Adrenal gland (tissue), 12 donors: Measurements from ENCODE around the gene RAD23A. TPM values are rescaled to one million over a fixed set of nuclear protein-coding genes. Genes with fewer than 3 reads are reported as not detected.
A peak's percentile ranks its signal among the peaks of the same experiment; 100 is the strongest.
"Not testable (repeated sequence)": the region's sequence is repeated elsewhere in the genome, so short reads cannot be mapped to it uniquely, and the experiment has no call there.

Experiments
- DNase-seq, 7 donors: peaks; one replicate each; pipeline ENCODE4 v3.0.0-alpha.2; 2019 to 2020
- H3K27ac ChIP-seq, 5 donors: fragments of 200-600 bp; sonication (generic) in 4 of 5; 1 replicate in 3 of 5; 2 replicates in 2 of 5; pipeline versions ENCODE4 v1.5.1 to v1.8.0; 2016 to 2020; ENCODE audit warnings: mild to moderate bottlenecking in 1 of 5
- H3K27me3 ChIP-seq: fragments of 200-600 bp; 2 replicates; pipeline ENCODE4 v1.8.0; 2021
- H3K36me3 ChIP-seq, 2 donors: fragments of 200-600 bp; replicated peaks in 1 of 2; 1 replicate in 1 of 2; 2 replicates in 1 of 2; pipeline versions ENCODE4 v1.5.1 to v1.8.0; 2018 to 2022
- H3K4me1 ChIP-seq, 2 donors: fragments of 200-600 bp; replicated peaks in 1 of 2; 1 replicate in 1 of 2; 2 replicates in 1 of 2; pipeline versions ENCODE4 v1.5.1 to v1.8.0; 2018 to 2021
- H3K4me3 ChIP-seq, 4 donors: fragments of 200-600 bp; sonication (generic) in 3 of 4; one replicate each; pipeline ENCODE4 v1.5.1; 2016 to 2018
- H3K9me3 ChIP-seq, 3 donors: fragments of 200-600 bp; sonication (generic) in 1 of 3; replicated peaks in 1 of 3; 1 replicate in 2 of 3; 2 replicates in 1 of 3; pipeline versions ENCODE4 v1.5.1 to v1.8.0; 2016 to 2021
- POLR2A ChIP-seq, 2 donors: fragments of 450-650 bp; IDR thresholded peaks; one replicate each; pipeline ENCODE4 v1.6.1; 2017; ENCODE audit warnings: antibody characterized with exemption in 2 of 2, mild to moderate bottlenecking in 2 of 2, moderate library complexity in 1 of 2
- WGBS, 4 donors: extraction: QIAGEN DNeasy Blood & Tissue Kit in 2 of 4; methylation state at CpG; one replicate each; pipeline versions ENCODE4 v1.1.5 to v1.1.7; 2013 to 2017; 5-methylcytosine and 5-hydroxymethylcytosine counted together
- intact Hi-C, 2 donors: fragments of 100-400 bp; cut with DNase I; formaldehyde crosslinking; loops; one replicate each; pipeline versions ENCODE4 v1.14.1 to v1.15.0; 2022 to 2023
- polyA plus RNA-seq, 3 donors: library from polyadenylated mRNA; stranded (reverse); fragments of 200-250 nt in 2 of 3; fragments of 350-450 nt in 1 of 3; fragmentation: Illumina TruSeq in 1 of 3; extraction: RNeasy Lipid Tissue Mini Kit (QIAGEN cat#74804) in 1 of 3; gene quantifications; one replicate each; pipeline ENCODE4 v1.2.3, GENCODE V29; 2013 to 2014
- total RNA-seq, 9 donors: library from RNA; depleted of rRNA in 4 of 9; stranded (reverse); fragments of >200 nt in 4 of 9; fragments of 120-200 nt in 1 of 9; fragmentation: NEBNext Ultra II Directional in 1 of 9; extraction: Animal tissue kit (Norgen Biotek cat#: 25700) in 1 of 9; gene quantifications; one replicate each; pipeline versions ENCODE4 v1.1.0 to v1.2.4, GENCODE V29; 2013 to 2023
- TF ChIP-seq, protein P1 (sequence below), 6 experiments: fragments of 450-650 bp in 4 of 6; fragments of 200-600 bp in 2 of 6; sonication (generic) in 1 of 6; IDR thresholded peaks; 1 replicate in 5 of 6; 2 replicates in 1 of 6; pipeline versions ENCODE4 v1.5.1 to v1.8.0; 2016 to 2021; ENCODE audit warnings: antibody characterized with exemption in 6 of 6, mild to moderate bottlenecking in 2 of 6, moderate library complexity in 1 of 6
- donor health status: healthy with polysubstance abuse.
- donor health status: Bipolar disorder and iron deficiency.
- donor health status: DM: yes; HTN: yes; CAD: no.
- donor health status: DM: no; HTN: no; CAD: no.
- donor health status: DM: no; HTN: no; CAD: no.
- donor health status: DM: yes; HTN: yes; CAD: no.

Gene RAD23A
- total and polyA plus RNA-seq, 12 donors, result 66.5 to 240 (median 112) TPM

- 74 to 80% (median 75%) methylated on average over 8 to 16 of the region's 16 CpGs for WGBS, 4 donors
- peaks cover 0 to 69% of the 10 kb centered on the region in 2 donors for H3K36me3 ChIP-seq
Measured at GRCh38 chr19:12949363-12950283, 4.0 kb downstream of the RAD23A start.

DNA sequence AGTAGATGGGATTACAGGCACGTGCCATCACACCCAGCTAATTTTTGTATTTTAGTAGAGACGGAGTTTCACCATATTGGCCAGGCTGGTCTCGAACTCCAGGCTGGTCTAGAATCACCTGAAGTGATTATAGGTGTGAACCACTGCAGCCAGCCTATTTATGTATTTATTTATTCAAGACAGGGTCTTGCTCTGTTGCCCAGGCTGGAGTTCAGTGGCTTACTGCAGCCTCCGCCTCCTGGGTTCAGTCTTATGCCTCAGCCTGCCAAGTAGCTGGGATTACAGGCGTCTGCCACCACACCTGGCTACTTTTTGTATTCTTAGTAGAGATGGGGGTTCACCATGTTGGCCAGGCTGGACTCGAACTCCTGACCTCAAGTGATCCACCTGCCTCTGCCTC is 6.4 kb downstream of the RAD23A start:
- intact Hi-C loops, H3K4me3 ChIP-seq, DNase-seq, H3K9me3 ChIP-seq, H3K27me3 ChIP-seq: not testable (repeated sequence)
- WGBS, 4 donors, result 80 to 91% (median 89%) methylated on average over 6 of the region's 6 CpGs
- Histone ChIP-seq H3K4me1 (peaks cover 24 to 52% of the 10 kb centered on the region in 2 donors), H3K36me3 (peaks cover 0 to 68% of the 10 kb centered on the region in 2 donors), H3K27ac (peak overlapping the region; percentile 60 to 90 (median 74))

More at GRCh38 chr19:12949363-12950283, 4.0 kb downstream of the RAD23A start:
- no peak for TF ChIP-seq POLR2A (IDR thresholded peaks at IDR 0.05)
- TF ChIP-seq, protein P1, sequence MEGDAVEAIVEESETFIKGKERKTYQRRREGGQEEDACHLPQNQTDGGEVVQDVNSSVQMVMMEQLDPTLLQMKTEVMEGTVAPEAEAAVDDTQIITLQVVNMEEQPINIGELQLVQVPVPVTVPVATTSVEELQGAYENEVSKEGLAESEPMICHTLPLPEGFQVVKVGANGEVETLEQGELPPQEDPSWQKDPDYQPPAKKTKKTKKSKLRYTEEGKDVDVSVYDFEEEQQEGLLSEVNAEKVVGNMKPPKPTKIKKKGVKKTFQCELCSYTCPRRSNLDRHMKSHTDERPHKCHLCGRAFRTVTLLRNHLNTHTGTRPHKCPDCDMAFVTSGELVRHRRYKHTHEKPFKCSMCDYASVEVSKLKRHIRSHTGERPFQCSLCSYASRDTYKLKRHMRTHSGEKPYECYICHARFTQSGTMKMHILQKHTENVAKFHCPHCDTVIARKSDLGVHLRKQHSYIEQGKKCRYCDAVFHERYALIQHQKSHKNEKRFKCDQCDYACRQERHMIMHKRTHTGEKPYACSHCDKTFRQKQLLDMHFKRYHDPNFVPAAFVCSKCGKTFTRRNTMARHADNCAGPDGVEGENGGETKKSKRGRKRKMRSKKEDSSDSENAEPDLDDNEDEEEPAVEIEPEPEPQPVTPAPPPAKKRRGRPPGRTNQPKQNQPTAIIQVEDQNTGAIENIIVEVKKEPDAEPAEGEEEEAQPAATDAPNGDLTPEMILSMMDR (IDR thresholded peaks at IDR 0.05), result no peak
- Histone ChIP-seq H3K4me3 (no peak overlapping the region), H3K27me3 (no peaks in the 10 kb centered on the region), H3K4me1 (peaks cover 15 to 41% of the 10 kb centered on the region in 2 donors), H3K9me3 (no peaks in the 10 kb centered on the region), H3K27ac (no peak overlapping the region)
- peak in 1 of 7 donors; percentile 35 for DNase-seq
- intact Hi-C loops, result no loop called here

DNA sequence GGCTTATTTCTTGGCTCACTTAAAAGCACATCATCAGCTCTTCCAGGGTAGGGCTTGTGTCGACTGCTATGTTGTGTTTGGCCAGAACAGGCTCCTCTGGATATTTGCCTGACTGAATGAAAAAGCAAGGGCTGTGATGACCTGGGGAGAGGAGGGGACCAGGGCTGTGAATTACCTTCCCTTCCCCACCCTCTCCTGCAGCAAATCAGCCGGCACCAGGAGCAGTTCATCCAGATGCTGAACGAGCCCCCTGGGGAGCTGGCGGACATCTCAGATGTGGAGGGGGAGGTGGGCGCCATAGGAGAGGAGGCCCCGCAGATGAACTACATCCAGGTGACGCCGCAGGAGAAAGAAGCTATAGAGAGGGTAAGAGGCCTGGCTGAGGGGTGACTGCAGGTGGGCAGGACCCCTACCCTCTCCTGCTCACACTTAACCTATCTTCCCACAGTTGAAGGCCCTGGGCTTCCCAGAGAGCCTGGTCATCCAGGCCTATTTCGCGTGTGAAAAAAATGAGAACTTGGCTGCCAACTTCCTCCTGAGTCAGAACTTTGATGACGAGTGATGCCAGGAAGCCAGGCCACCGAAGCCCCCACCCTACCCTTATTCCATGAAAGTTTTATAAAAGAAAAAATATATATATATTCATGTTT is 7.0 kb downstream of the RAD23A start:
- peak overlapping the region; percentile 60 to 90 (median 74) for H3K27ac ChIP-seq
- 43 to 49% (median 46%) methylated on average over 12 of the region's 12 CpGs for WGBS, 4 donors
- intact Hi-C loops, result no loop called here
- DNase-seq, result peak in 5 of 7 donors; percentile 64 to 80 (median 76)
- peaks cover 24 to 49% of the 10 kb centered on the region in 2 donors for H3K4me1 ChIP-seq
- no peaks in the 10 kb centered on the region for H3K9me3 ChIP-seq
- H3K27me3 ChIP-seq, result no peaks in the 10 kb centered on the region
- peaks cover 0 to 68% of the 10 kb centered on the region in 2 donors for H3K36me3 ChIP-seq
- no peak overlapping the region for H3K4me3 ChIP-seq
- no peak for TF ChIP-seq POLR2A (IDR thresholded peaks at IDR 0.05)
- TF ChIP-seq, protein P1 (IDR thresholded peaks at IDR 0.05), result no peak

GRCh38 chr19:12953138-12953798 is 7.6 kb downstream of the RAD23A start:
- Histone ChIP-seq H3K4me3 (no peak overlapping the region), H3K36me3 (peaks cover 0 to 62% of the 10 kb centered on the region in 2 donors), H3K4me1 (peaks cover 24 to 50% of the 10 kb centered on the region in 2 donors), H3K27me3 (no peaks in the 10 kb centered on the region), H3K27ac (peak overlapping the region; percentile 18 to 89 (median 84)), H3K9me3 (no peaks in the 10 kb centered on the region)
- TF ChIP-seq POLR2A (IDR thresholded peaks at IDR 0.05), result no peak
- TF ChIP-seq, protein P1 (IDR thresholded peaks at IDR 0.05), result no peak
- intact Hi-C loops, result no loop called here
- DNase-seq, result peak in 3 of 7 donors; percentile 71 to 73 (median 73)
- WGBS, 4 donors, result 26 to 28% (median 27%) methylated on average over 6 to 11 of the region's 11 CpGs
